GM19372 (cell line): Measurements from ENCODE around the gene C14orf39.
"Not testable (repeated sequence)": the region's sequence is repeated elsewhere in the genome, so short reads cannot be mapped to it uniquely, and the experiment has no call there.

ENCODE experiments used
- ATAC-seq: cut with Tn5 transposase; IDR thresholded peaks from one replicate; pipeline ENCODE4 v1.9.1; 2021; ENCODE audit warnings: mild to moderate bottlenecking, low read depth, moderate library complexity; ENCODE audit not compliant: unreplicated experiment

The C14orf39 gene

DNA sequence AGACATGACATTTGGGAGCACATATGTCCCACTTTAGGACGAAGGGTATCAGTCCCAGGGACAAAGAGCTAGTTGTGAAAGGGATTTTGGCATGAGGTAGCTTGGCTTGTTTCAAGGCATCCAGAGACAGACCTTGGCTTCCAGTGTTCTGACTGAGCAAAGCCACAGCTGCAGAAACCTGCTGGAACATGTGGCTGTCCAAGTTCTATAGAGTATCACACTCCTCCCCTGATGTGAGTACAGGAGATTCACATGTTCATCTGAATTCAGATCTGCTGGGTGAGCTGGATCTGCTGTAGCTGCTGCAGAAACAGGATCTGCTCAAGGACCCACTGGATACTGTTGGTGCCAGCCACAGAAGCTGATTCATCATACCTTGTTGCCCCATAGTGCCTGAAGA lies 10.1 kb upstream of the C14orf39 start:
- ATAC-seq = no peak

DNA sequence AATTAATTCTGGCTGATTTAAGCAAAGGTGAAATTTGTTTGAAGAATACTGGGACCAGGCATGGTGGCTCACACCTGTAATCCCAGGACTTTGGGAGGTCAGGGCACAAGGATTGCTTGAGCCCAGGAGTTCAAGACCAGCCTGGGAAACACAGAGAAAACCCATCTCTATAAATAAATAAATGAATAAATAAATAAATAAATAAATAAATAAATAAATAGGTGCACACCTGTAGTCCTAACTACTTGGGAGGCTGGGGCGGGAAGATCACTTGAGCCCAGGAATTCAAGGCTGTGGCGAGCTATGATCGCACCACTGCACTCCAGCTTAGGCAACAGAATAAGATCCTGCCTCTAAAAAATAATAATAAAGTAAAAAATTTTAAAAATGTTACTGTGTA lies 4.4 kb upstream of the C14orf39 start:
- no peak for ATAC-seq

DNA sequence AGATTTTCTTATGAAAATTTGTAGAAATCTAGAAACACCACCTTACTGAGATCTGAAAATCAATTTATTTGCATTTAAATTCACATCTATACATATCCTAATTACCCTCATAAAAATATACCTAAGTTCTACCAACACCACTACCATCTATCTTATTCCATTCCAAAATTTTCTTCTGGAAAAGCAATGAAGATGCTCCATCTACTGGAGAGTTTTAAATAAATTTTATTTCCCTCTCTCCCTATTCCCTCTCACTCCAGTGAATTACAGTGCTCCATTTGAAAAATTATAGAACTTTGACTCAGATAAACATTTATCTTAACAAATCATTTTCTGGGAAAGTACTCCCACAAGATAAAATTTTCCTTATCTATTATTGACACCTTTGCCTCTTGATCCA lies 2.3 kb upstream of the C14orf39 start:
- no peak for ATAC-seq

DNA sequence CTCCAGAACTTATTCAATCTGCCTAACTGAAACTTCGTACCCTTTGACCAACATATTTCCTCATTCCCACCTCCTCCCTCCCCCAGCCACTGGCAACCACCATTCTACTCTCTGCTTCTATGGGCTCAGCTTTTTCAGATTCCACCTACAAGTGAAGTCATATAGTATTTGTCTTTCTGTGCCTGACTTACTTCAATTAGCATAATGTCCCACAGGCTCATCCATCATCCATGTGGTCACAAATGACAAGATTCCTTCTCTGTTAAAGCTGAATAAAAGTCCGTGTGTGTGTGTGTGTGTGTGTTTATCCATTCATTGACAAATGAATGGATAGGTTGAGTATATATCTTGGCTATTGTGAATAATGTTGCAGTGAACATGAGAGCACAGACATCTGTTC lies 1.3 kb upstream of the C14orf39 start:
- ATAC-seq = no peak

DNA sequence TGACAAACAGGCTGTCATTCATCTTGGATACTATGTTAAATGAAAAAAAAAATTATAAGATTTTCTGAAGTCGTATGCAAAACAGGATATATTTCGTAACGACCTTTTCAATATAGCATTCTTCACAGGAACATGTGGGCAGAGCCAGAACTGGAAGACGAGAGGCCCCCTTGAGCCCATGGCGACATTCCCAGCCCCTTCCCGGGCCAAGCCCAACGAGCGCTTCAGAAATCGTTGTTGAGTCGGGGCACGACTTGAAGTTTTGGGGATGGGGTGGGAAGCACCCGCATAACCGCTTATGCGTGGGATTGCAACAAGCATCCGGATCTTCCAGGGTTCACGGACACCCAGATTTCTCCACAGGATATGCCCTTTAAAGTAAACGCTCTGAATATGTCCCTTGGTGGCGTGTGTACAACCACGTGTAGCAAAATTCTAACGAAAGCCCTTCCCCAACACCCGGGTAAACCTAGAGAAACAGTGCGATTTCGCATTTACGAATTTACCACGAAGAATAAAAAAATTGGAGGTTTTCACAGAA lies 736 bp downstream of the C14orf39 start:
- no peak for ATAC-seq

DNA sequence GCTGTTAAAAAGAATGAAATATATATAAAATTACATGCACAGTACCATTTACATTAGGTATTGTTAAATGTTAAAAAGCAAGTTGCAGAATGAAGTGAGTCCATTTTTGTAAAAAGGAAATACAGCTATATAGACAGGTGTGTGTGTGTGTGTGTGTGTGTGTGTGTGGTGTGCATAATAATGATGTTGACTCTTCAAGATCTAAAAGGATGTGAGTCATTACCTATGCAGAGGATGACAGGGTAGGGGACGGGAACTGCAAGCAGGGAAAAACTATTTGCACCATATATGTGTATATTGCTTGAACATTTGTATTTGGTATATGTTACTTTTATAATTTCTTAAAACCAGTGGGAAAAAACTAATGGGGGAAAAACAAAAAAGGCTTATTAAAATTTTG lies 3.1 kb downstream of the C14orf39 start:
- no peak for ATAC-seq

DNA sequence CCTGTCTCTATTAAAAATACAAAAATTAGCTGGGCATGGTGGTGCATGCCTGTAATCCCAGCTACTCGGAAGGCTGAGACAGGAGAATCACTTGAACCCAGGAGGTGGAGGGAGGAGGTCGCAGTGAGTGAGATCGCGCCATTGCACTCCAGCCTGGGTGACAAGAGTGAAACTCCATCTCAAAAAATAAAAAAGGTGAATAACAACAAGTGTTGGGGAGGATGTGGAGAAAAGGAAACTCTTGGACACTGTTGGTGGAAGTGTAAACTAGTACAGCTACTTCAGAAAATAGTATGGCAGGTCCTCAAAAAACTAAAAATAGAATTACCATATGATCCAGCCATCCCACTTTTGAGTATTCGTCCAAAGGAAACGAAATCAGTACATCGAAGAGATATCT lies 5.6 kb downstream of the C14orf39 start:
- ATAC-seq = not testable (repeated sequence)

GRCh38 chr14:60455875-60456274 lies 30.0 kb downstream of the C14orf39 start:
- no peak for ATAC-seq

- no peak for ATAC-seq
Observed at GRCh38 chr14:60430276-60430675, 55.6 kb downstream of the C14orf39 start.

- no peak for ATAC-seq
Observed at GRCh38 chr14:60420050-60420449, 65.8 kb downstream of the C14orf39 start.

DNA sequence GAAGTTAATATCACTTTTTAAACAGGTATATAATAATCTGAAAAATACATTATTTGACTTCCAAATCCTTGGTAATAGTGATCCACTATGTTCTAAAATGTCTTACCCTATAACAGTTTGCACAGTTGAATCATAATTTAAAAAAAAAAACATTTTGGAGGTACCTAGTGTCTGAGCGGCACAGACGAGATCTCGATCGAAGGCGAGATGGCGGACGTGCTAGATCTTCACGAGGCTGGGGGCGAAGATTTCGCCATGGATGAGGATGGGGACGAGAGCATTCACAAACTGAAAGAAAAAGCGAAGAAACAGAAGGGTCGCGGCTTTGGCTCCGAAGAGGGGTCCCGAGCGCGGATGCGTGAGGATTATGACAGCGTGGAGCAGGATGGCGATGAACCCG lies 88.3 kb downstream of the C14orf39 start:
- ATAC-seq = not testable (repeated sequence)

DNA sequence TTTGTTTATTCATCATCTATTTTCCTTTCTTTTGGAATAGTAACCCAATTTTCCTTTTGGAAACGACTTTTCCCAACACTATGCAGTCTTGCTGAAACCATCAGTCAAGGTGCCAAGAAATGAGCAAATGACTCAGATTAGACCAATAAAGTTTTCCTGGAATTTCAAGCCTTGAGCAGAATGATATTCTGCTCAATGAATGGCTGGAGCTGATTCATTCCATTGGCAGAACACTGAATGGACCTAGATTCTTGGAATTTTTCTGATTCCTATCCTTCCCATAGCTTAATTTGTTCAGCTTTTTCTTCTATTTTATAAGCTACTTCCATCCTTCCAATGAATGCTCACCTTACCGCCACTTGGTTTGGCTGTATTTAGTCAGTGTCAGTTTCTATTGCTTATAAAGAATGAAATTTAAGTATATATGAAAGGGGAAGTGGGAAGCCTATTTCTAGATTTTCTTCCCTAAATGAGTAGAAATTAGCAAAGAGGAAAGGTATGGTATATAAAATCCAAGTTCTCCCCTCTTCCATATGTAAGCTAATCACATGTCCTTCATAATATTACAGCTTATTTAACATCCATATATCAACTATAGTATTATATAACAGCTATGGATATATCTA lies 89.0 kb downstream of the C14orf39 start:
- ATAC-seq = no peak
